ENCODE measurements around the gene PSMB4.

- TF ChIP-seq CTCF (conservative IDR thresholded peaks at IDR 0.05 in 1 of 2, IDR thresholded peaks at IDR 0.05 in 1 of 2; ENCODE audit: low read depth in 1 of 2, low read length in 2 of 2): no peak
- no peak for TF ChIP-seq EZH2 (IDR thresholded peaks at IDR 0.05; ENCODE audit: low read length, missing control alignments)
Observed at GRCh38 chr1:151411884-151412283, 12.5 kb downstream of the PSMB4 start.

All from fibroblast of lung (primary cell).